ENCODE measurements around the gene TMOD2. TPM values are rescaled to one million over a fixed set of nuclear protein-coding genes. Genes with fewer than 3 reads are reported as not detected.

Gene TMOD2
- total RNA-seq, 2 donors from 2014 or later: 6.0 to 16.7 TPM

DNA sequence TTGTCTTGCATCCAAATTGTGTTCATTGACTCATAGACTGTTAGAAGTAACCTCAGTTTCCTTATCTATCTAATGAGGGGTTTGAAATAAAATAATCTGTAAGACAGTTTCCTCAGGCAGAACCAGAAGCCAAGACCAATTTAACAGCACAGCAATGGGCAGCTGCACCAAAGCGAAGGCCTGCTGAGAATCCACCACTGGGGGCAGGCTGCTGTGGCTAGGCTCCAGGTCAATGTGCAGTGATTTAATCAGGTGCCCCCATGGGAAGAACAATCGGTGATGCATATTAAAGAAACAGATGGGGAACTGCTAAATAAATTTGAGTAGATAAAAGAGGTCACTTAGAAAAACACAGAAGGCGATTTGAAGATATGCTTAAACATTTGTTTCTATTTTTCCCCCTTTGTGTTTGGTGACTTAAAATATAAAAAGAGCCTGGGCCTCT is 50.0 kb downstream of the TMOD2 start:
- ATAC-seq: peak in 1 of 2 donors; percentile 55
- peak; percentile 55 for DNase-seq
- intact Hi-C loops (cut with DNase I): no loop called here

DNA sequence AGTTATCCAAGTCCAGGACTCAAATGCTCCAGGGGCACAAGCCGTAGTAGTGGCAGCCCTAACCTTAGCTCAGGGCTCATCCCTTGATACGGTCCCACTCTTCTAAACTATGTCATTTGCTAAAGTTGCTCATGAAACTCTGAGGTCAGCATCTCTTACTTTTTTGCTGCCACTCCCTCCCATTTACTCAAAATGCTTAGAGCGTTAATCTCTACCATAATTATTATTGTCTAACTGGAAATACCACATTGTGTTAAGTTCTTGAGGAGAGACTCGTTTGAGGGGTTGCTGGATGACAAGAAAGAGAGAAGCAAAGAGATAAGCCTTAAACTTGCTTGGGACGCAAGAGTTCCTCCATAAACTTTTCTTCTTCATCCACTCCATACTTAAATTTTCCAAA is 51.2 kb downstream of the TMOD2 start:
- no peak for ATAC-seq
- intact Hi-C loops (cut with DNase I): no loop called here

DNA sequence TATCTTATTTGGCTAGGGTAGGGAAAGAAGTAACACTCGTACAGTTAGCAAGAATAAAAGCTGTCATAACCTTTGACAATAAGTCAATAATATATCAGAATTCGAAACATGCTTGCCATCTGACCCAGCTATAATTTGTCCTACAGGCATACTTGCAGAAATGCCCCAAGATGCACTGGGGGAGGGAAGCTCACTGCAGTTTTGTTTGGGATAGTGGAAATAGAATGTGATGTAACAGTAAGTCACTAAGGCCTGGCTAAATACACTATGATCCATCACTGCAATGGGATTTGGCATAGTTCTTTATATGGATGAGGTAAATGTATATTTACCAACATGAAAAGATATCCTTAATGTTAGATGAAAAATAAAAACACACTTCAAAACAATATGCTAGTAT is 52.6 kb downstream of the TMOD2 start:
- DNase-seq (no peak), ATAC-seq (no peak)
- intact Hi-C loops (cut with DNase I): no loop called here

More for the DNA sequence above, 51.2 kb downstream of the TMOD2 start:
- no peak for DNase-seq

DNA sequence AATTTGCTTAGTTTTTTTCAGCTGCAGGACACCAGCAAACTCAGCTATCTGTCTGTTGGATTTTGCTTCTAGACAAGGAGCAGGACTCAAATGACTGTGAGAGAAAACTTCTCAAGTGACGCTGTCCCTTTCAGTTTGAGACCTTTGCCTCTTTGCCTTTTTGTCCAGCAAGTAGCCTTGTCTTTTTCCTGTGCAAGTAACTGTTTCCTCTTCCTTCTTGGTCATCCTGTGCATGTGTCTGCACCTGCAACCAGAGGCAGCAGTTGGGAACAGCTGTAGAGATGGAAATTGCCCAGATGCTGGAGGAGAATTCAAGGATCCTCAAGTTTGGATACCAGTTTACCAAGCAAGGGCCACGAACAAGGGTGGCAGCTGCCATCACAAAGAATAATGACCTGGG is 54.7 kb downstream of the TMOD2 start:
- ATAC-seq (no peak), DNase-seq (no peak)
- intact Hi-C loops (cut with DNase I): no loop called here

DNA sequence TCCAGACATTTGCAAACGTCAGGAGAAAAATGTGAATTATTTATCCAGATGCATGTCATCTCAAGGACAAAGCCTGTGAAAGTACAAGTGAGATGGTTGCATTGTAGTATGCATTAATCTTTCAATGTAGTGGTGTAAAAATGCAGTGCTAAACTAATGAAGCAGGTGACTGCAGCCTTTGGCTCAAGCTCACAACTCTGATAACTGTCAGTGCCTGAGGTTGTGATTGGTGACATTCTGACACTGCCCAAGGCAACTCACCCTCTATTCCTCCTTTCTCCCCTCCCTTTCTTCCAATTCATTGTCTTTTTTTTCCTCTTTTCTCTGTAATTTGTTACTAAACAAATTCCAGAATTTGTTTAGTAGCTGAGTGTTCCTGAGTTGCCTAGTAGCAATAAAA is 58.1 kb downstream of the TMOD2 start:
- ATAC-seq (no peak), DNase-seq (no peak)
- intact Hi-C loops (cut with DNase I): no loop called here

DNA sequence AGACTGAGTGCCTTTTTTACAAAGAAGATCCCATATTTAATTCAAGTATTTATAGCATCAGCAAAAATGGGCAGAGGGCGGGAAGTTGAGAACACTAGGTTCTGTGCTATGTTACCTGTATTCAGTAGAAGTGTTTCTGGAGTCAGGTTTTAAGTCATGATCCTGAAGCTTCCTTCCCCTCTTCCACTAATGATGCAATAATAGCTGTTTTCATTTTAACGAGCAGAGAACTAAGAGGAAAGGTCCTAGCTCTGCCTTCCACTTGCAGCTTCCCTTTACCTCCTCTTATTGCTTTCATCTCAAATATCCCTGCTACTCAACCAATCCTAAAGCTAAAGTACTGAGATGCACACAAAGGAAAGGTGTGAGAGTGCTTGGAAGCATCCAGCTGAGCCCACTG is 61.2 kb downstream of the TMOD2 start:
- intact Hi-C loops (cut with DNase I): no loop called here
- DNase-seq: no peak
- no peak for ATAC-seq

DNA sequence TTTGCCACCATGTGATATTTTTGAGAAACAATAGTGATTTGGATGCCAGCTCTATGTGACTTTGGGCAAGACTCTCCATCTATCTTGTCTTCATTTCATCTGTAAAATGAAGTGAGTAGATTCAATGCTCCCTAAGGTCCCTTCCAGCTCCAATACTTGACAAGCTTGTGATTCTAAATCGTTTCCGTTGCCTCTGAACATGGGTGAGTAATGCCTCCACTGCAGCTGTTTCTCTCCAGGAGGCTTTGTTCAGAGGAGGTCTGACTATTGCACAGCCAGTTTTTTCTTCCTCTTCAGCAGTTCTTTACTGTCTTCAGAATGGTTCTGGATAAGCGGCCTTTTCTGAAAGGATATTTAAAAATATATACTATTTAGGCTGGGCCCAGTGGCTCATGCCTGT is 63.2 kb downstream of the TMOD2 start:
- intact Hi-C loops (cut with DNase I): no loop called here

DNA sequence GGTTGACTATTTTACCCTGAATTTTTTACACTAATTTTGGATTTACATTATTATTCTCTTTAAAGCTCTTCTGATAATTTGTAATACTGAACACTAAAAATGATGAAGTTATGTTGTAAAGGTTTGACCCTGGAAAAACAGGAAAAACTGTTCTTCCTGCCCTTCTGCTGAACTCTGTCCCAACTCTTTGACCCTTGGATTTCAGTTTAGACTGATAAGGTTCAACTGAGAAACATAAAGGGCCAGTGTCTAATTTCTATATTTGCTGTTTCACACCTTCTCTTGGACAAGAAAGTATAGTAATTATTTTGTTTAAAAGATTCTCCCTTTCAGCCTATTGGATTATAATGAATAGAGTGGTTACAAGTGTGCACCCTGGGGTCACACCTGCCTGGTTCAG is 65.2 kb downstream of the TMOD2 start:
- DNase-seq: no peak
- intact Hi-C loops (cut with DNase I): no loop called here
- no peak for ATAC-seq

More for the DNA sequence above, 63.2 kb downstream of the TMOD2 start:
- no peak for ATAC-seq
- no peak for DNase-seq

DNA sequence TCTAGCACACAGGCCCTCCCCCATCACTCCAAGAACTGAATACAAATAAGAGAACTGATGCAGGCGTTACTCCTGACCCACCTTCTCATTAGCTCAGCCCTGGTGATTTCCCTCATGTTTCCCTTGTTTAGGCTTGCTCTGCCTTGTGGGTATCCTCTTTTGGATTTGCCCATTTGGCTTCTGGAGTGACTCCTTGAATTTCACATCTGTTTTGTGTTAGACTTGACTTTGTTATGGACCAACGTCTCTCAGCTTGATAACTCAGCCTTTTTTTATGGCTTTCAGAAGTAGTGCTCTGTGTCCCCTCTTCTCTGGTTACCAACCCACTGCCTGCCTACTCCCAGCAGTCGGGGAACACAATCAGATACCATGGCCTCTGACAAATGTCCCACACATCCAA is 66.8 kb downstream of the TMOD2 start:
- DNase-seq (no peak), ATAC-seq (no peak)
- intact Hi-C loops (cut with DNase I): no loop called here

DNA sequence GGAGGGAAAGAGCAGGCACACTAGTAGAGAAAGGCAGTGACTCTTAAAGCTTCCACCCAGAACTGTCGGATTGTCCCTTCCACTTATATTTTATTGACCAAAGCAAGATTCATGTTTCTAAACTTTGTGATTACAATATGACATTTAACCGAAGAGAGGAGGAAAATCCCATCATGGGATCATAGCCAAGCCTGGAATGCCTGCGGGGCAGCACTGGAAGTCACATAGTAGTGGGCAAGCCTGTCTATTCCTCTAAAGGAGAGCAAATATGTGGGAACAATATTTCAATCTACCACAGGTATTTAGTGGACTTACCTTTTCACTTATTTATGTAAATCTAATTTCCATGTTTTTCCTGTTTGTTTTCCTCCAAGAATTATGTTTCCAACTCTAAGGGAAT is 74.3 kb downstream of the TMOD2 start:
- no peak for ATAC-seq
- no peak for DNase-seq
- intact Hi-C loops (cut with DNase I): no loop called here

DNA sequence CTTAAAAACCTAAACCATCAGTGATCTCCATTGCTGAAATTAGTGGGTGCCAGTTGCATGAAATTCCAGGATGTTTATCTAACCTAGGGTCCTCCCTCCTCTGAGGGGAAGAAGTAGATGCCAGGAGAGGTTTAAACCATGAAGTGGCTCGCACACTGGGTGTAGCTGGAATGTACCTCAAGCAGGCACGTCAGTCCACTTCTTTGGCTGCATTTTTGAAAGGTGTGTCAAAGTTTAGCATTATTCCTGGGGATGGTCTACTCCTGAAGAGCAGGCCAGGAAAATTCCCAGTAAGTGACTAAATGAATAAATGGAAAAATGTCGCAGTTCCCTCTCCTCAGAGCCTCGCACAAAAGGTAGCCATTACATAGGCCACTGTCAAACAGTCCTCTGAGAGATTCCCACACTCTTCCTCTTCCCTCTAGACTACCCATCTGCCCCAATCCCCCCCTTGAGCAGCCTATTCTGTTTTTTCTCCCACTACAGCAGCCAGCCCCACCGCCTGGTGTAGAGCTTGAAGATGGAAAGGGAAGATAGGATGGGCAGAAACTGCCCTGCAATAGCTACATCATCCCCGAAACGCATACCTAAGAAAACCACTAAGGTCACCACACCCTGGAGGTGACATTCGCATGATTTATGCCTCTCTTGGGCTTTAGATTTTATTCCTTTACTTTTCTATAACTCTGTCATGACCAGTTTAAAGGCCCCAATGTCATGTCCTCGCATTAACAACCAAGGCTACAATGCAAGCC is 77.4 kb downstream of the TMOD2 start:
- intact Hi-C loops (cut with DNase I): no loop called here
- ATAC-seq: no peak
- no peak for DNase-seq

DNA sequence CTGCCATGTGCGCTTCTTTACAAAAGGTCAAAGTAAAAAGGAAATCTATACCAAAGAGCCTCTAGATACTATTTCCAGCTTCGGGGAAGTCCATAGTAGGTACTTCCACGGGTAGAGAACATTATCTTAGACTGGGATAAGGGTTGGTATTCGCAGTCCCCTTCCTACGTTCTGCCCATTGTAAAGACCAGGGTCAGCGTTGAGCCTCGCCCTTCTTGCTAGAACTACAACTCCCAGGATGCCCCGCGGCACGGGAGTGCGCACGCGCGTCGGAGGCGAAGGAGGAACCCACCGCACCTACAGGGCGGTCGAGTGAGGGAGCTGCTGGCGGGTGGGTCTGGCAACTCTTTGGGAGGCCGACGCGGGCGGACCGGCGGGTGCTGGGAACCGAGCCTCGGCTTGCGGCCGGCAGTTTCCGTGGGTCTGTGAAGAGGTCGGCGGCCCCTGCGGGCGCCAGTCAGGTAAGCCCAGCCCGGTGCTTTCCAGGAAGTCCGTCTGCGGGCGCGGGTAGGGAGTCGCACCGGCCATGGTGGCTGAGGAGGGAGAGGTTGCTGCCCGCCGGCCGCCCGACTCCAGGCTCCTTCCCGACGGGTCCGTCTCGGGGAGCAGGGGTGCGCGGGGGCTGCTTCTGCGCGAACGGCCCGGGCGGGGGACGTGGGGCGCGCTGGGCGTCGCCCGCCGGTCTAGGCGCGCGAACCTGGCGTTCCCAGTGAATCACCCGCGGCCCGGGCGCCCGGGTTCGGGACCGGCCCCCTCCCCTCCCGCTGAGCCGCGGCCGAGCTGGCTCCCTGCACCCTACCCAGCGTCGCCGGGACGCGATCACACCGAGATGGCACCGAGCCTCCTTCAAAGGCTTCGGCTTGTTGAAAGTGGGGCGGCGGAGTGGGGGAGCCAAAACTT is 78.2 kb downstream of the TMOD2 start, which contains the start of gene TMOD3:
Gene TMOD3, plus strand, starts transcription at position 278 of the 900 bp plus-strand sequence. CDS start 33,232 bp downstream, outside the sequence.
- DNase-seq (peak; percentile 94), ATAC-seq (peak; percentile 98 to 99)
- intact Hi-C loops (cut with DNase I): no loop called here

DNA sequence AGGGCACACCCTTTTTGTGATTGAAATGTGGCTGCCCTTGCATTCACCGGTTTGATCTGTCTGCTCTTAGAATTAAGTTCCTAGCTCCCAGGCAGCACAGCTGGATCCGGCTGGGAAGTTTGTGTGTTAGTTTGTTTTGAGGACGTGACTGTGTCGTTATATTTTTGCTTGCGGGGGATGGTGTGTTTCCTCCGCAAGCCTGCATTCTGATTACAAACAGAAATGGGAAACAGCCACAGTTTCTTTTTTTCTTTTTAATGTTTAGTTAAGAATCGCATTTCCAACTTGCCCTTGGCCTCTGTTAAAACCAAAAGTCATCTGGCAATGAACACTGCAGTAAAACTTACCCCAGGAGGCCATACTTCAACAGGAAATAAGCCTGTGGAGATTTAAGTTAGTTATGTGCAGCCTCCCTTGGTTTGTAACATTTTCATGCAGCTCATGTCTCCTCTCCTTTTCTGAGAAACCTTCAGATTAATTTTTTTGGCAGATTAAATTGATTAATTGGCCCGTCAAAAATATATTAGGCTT is 78.9 kb downstream of the TMOD2 start:
- DNase-seq (no peak), ATAC-seq (peak; percentile 25 to 40)
- intact Hi-C loops (cut with DNase I): no loop called here

DNA sequence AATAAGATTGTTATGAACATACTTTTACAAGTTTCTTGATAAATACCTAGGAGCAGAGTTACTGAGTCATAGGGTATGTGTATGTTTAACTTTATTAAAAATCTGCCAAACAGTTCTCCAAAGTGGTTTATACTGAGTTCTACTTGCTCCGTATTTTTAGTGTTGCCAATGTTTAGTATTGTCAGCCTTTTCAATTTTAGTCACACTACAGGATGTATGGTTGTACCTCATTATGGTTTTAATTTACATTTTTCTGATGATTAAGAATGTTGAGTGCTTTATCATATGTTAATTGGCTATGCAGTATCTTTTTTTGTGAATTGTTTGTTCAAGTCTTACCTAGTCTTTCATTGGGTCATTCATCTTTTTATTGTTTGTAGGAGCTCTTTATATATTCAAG is 82.4 kb downstream of the TMOD2 start:
- ATAC-seq (no peak), DNase-seq (no peak)
- intact Hi-C loops (cut with DNase I): no loop called here

DNA sequence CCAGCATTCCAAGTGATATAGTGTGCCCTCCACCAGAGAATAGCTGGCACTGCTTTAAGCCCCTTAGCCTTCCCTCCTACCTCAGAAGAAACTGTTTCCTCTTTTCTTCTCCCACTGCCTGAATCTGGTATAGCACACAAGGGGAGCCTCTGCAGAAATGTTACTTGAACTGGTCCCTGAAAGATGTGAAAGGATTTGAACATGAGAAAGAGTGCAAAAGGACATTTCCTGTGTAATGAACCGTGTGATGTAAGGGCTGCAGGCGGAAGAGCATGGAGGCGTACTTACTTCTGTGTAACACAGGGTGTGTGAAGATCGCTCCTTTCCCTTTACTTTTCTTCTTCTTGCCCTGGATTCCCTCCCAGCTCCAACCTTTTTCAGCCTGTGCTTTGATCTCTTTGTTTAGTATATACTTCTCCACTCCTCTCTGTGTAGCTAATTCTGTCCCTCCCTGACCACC is 86.4 kb downstream of the TMOD2 start:
- ATAC-seq (peak; percentile 18 to 23), DNase-seq (no peak)
- intact Hi-C loops (cut with DNase I): no loop called here

DNA sequence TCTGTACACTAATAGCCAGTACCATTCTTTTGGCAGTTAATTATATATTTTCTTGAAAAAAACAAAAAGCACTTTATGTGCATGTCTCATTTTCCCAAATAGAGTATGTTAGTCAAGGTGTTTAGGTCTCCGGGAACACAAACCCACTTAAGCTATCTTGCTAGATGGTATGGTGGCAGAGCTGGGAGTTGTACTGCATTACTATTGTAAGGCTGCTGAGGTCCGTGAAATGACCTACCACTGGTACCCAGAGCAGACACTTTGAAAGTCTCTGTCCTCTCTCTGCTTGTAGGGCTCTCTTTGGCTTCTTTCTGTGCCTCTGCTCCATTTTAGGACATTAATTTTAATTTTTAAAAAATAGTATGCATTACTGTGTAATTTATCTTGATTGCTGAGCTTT is 86.9 kb downstream of the TMOD2 start:
- intact Hi-C loops (cut with DNase I): no loop called here
- DNase-seq: no peak
- no peak for ATAC-seq

DNA sequence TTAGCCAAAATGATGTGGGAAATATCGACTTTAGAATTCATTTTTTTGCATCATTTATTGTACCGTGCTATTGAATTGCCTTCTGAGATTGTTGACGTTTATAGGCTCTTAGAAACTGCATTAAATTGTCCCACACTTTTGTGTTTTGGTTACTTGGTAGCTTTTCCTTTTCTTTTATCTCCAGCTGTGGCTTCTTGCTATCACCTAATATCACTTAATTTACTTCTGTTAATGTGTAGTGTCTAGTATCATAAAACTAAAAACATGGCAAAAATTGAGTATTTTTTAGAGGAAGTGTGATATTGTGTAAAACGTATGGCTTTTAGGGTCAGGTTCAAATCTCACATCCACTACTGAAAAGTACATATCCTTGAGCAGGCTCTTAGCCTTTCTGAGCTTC is 89.3 kb downstream of the TMOD2 start:
- intact Hi-C loops (cut with DNase I): no loop called here
- DNase-seq: no peak
- ATAC-seq: no peak

DNA sequence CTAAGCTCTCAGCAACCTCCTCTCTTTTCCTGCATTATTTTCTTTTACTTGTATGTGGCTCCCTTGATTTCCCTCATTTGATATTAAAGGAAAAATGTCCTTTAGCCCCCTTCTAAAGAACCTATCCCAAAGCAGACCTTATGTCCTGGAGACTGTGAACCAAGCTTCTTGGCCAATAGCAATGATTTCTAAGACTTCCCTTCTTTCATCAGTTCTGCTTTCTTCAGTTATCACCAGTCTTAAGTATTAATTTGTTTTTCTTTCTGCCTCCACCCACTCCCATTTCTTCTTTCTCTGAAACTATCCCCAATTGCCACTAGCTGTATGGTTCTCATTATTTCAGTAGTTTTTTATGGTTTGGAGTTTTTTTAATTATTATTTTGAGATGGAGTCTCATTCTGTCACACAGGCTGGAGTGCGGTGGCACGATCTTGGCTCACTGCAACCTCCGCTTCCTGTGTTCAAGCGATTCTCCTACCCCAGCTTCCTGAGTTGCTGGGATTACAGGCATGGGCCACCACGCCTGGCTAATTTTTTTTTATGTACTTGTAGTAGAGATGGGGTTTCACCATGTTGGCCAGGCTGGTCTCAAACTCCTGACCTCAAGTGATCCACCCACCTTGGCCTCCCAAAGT is 90.1 kb downstream of the TMOD2 start:
- intact Hi-C loops (cut with DNase I): no loop called here
- no peak for DNase-seq
- ATAC-seq: peak in 1 of 2 donors; percentile 6

DNA sequence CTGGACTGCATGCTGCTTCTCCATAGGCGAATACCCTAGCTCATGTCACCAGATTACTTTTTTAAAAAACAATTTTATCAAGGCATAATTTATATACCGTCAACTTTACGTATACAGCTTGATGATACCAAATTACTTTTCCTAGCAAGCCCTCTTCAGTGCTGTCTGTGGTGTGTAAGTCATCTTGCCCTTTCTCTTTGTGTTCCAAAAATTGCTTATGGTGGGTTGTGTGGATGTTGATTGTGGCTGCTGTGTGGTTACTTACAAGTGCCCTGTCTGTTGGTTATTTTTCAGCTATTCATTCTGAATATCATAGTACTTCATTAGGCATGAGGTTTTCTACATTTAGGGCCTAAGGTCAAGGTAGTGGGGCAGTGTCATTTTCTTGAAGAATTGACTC is 90.9 kb downstream of the TMOD2 start:
- intact Hi-C loops (cut with DNase I): no loop called here
- no peak for ATAC-seq
- DNase-seq: no peak

Measured in left cardiac atrium (tissue), 4 donors.